ENCODE results near the gene FLVCR2.

GRCh38 chr14:75568791-75569190 is 9.6 kb upstream of the FLVCR2 start:
- TF ChIP-seq POLR2A (IDR thresholded peaks at IDR 0.05) (no peak), CTCF (IDR thresholded peaks at IDR 0.05) (no peak), POLR2AphosphoS5 (IDR thresholded peaks at IDR 0.05; ENCODE audit: insufficient read depth in 1 of 2, low read depth in 1 of 2) (no peak)

Measured in vagina (tissue), 2 donors.